Nephron (organoid): ENCODE data around the gene ZCCHC7.

Source experiments
- H3K27ac Mint-ChIP-seq, 3 experiments: 2 replicates each; pipeline ENCODE4 v1.8.0; 2020; ENCODE audit warnings: mixed read lengths in 3 of 3, mild to moderate bottlenecking in 2 of 3, moderate library complexity in 1 of 3
- H3K27me3 Mint-ChIP-seq: 2 replicates; pipeline ENCODE4 v1.8.0; 2021; ENCODE audit warnings: low read depth, mild to moderate bottlenecking, moderate library complexity, mixed read lengths
- H3K36me3 Mint-ChIP-seq: 2 replicates; pipeline ENCODE4 v1.8.0; 2020; ENCODE audit warnings: low read depth, mixed read lengths
- H3K4me1 Mint-ChIP-seq: 2 replicates; pipeline ENCODE4 v1.8.0; 2020; ENCODE audit warnings: mixed read lengths
- H3K4me3 Mint-ChIP-seq, 3 experiments: 2 replicates each; pipeline ENCODE4 v1.8.0; 2020; ENCODE audit warnings: mild to moderate bottlenecking in 3 of 3, mixed read lengths in 3 of 3, moderate library complexity in 2 of 3
- H3K9me3 Mint-ChIP-seq: 2 replicates; pipeline ENCODE4 v1.8.0; 2020; ENCODE audit warnings: mixed read lengths
- TF ChIP-seq, protein P1 (sequence below), 3 experiments: fragments of 200-600 bp; sonication (generic); IDR thresholded peaks; one replicate each; pipeline ENCODE4 v1.5.0; 2021; ENCODE audit warnings: antibody characterized with exemption in 3 of 3; ENCODE audit not compliant: unreplicated experiment in 3 of 3

ZCCHC7 gene

DNA sequence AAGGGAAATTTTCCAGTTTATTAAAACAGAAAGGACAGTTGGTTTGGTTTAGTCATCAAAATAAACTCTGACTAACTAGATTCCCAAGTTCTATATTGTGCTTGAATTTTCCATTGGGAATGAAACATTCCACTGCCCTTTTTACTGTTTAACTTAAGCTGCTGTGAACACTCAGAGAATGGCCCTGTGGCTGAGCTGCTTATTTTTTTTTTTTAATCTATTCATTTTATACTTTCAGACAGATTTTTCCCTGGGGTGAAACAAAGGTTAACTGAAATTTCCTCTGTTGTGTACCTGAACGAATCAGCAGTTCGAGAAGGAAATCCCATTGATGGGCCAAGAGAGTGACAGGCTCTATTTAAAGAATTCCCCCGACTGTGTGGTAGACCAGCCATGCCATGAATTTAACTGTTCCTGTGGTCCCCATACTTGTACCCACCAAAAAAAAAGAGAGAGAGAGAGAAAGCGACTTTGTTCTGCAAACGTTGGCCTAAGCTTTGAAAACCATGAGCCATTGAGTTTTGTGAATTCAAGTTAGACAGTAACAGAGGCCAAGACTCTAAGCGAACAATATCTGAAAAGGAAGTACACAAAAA is 163.5 kb downstream of the ZCCHC7 start:
- Mint-ChIP-seq H3K9me3 (no peaks in the 10 kb centered on the region), H3K4me1 (peaks cover 5% of the 10 kb centered on the region), H3K36me3 (peaks cover 4% of the 10 kb centered on the region), H3K27ac (peak overlapping the region; percentile 95 to 96 (median 95)), H3K4me3 (peak overlapping the region in 2 of 3 experiments; percentile 41 to 43), H3K27me3 (no peaks in the 10 kb centered on the region)
- TF ChIP-seq, protein P1, sequence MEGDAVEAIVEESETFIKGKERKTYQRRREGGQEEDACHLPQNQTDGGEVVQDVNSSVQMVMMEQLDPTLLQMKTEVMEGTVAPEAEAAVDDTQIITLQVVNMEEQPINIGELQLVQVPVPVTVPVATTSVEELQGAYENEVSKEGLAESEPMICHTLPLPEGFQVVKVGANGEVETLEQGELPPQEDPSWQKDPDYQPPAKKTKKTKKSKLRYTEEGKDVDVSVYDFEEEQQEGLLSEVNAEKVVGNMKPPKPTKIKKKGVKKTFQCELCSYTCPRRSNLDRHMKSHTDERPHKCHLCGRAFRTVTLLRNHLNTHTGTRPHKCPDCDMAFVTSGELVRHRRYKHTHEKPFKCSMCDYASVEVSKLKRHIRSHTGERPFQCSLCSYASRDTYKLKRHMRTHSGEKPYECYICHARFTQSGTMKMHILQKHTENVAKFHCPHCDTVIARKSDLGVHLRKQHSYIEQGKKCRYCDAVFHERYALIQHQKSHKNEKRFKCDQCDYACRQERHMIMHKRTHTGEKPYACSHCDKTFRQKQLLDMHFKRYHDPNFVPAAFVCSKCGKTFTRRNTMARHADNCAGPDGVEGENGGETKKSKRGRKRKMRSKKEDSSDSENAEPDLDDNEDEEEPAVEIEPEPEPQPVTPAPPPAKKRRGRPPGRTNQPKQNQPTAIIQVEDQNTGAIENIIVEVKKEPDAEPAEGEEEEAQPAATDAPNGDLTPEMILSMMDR (IDR thresholded peaks at IDR 0.05; ENCODE audit: unreplicated experiment in 3 of 3), result no peak

DNA sequence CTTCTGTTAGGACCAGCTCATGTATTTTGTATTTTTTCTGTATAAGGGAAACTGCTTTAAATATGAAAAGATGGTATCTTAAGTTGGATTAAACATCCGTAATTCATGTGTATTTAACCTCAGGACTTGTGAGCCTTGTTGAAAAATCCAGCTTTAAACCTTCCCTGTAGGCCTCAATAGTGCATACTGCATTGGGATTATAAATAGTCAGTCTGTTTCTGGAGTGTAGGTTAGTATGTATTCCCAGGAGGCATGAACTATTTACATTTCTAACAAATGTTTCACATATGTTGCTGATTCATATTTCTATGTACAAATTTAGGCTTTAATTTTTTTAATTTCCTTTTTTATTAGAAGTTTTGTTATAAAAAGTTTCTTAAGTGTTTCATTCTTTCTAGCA is 164.3 kb downstream of the ZCCHC7 start:
- peaks cover 9% of the 10 kb centered on the region for H3K36me3 Mint-ChIP-seq
- H3K27ac Mint-ChIP-seq, result peak overlapping the region; percentile 75 to 95 (median 95)
- peaks cover 5% of the 10 kb centered on the region for H3K4me1 Mint-ChIP-seq
- H3K27me3 Mint-ChIP-seq, result no peaks in the 10 kb centered on the region
- TF ChIP-seq, protein P1 (IDR thresholded peaks at IDR 0.05; ENCODE audit: unreplicated experiment in 3 of 3), result no peak
- no peaks in the 10 kb centered on the region for H3K9me3 Mint-ChIP-seq
- no peak overlapping the region for H3K4me3 Mint-ChIP-seq

DNA sequence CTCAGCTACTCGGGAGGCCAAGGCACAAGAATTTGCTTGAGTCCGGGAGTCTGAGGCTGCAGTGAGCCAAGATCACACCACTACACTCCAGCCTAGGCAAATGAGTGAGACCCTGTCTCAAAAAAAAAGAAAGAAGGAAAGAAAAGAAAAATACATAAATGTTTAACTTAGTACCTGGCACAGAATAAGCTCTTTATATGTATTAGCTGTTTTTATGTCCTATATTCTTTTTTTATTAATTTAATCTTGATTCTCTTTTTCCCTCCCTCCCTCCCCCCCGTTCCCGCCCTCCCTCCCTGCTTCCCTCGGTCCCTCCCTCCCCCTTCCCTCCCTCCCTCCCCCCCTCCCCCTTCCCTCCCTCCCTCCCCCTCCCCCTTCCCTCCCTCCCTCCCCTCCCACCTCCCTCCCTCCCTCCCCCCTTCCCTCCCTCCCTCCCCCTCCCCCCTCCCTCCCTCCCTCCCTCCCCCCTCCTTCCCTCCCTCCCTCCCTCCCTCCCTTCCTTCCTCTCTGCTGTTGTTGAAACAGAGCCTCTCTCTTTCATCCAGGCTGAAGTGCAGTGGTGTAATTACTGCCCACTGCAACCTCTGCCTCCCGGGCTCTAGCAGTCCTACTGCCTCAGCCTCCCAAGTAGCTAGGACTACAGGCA is 166.3 kb downstream of the ZCCHC7 start:
- H3K36me3 Mint-ChIP-seq, result peaks cover 10% of the 10 kb centered on the region
- no peak overlapping the region for H3K27ac Mint-ChIP-seq
- H3K4me1 Mint-ChIP-seq, result peaks cover 5% of the 10 kb centered on the region
- no peaks in the 10 kb centered on the region for H3K9me3 Mint-ChIP-seq
- TF ChIP-seq, protein P1 (IDR thresholded peaks at IDR 0.05; ENCODE audit: unreplicated experiment in 3 of 3), result no peak
- H3K4me3 Mint-ChIP-seq, result no peak overlapping the region
- no peaks in the 10 kb centered on the region for H3K27me3 Mint-ChIP-seq

DNA sequence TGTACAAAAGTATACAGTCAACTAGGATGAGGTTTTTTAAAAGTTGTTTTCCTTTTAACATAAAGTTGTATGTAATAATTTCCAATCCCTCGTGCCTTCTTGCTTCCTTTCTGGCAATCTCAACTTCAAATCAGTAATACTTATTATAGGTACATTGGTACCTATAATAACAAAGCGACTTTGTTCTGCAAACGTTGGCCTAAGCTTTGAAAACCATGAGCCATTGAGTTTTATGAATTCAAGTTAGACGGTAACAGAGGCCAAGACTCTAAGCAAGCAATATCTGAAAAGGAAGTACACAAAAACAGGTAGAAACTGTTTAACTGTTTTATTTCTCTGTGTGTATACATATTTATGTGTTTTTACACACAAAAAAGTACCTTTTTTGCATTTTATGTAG is 166.9 kb downstream of the ZCCHC7 start:
- Mint-ChIP-seq H3K27ac (no peak overlapping the region), H3K36me3 (peaks cover 10% of the 10 kb centered on the region), H3K27me3 (no peaks in the 10 kb centered on the region), H3K9me3 (no peaks in the 10 kb centered on the region), H3K4me3 (no peak overlapping the region), H3K4me1 (peaks cover 5% of the 10 kb centered on the region)
- TF ChIP-seq, protein P1 (IDR thresholded peaks at IDR 0.05; ENCODE audit: unreplicated experiment in 3 of 3), result no peak

DNA sequence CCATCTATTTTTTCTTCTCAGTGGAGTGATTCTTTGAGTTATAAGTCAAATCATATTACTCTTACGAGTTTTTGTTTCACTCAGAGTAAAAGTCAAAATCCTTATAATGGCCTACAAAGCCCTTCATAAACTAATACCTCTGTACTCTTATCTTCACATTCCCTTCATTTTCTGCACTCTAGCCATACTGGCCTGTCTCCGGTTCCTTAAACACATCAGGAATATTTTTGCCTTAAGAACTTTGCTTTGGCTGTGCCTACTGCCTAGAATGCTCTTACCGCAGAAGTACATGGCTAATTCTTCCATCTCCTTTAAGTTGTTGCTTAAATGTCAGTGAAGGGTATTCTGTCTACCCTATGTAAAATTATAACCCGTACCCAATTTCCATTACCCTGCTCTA is 169.3 kb downstream of the ZCCHC7 start:
- Mint-ChIP-seq H3K4me1 (no peaks in the 10 kb centered on the region), H3K27me3 (no peaks in the 10 kb centered on the region), H3K27ac (no peak overlapping the region), H3K4me3 (no peak overlapping the region), H3K9me3 (no peaks in the 10 kb centered on the region), H3K36me3 (peaks cover 10% of the 10 kb centered on the region)
- TF ChIP-seq, protein P1 (IDR thresholded peaks at IDR 0.05; ENCODE audit: unreplicated experiment in 3 of 3), result no peak
